Skin of body (tissue), 2 donors: ENCODE results near the gene NKX2-3. TPM values are rescaled to one million over a fixed set of nuclear protein-coding genes. Genes with fewer than 3 reads are reported as not detected.

Source experiments
- DNase-seq: peaks from one replicate; lab custom pipeline; 2025; lab: John Stamatoyannopoulos, UW
- total RNA-seq: library from RNA; depleted of rRNA; stranded (reverse); fragments of >200 nt; gene quantifications from one replicate; pipeline ENCODE4 v1.2.3, GENCODE V29; 2014

NKX2-3 gene
- total RNA-seq, 1 donor from 2014 or later: not detected

GRCh38 chr10:99573790-99574189, 41.0 kb downstream of the NKX2-3 start:
- DNase-seq: no peak

GRCh38 chr10:99579971-99580370, 47.2 kb downstream of the NKX2-3 start:
- DNase-seq: no peak

GRCh38 chr10:99582255-99582770, 49.6 kb downstream of the NKX2-3 start:
- DNase-seq: no peak

DNA sequence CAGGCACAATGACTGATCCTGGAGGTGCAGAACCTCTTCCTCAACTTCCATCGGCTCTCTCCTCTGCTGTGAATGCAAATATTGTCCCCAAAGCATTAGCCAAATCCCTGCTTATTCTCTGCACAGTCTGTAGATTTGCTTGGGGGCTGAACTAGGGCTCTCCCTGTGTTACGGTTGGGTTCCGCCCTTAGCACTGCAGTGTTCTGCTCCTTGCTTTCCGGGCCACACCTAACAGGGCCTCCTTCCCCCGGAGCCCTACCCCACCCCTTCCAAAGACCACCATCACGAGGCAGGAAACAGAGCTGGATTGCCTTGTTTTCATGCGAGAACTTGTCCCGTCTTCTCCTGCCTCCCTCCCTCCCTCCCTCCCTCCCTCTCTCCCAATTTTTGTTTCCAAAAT, 50.9 kb downstream of the NKX2-3 start:
- DNase-seq: no peak

Other genes starting within 250 kb of the NKX2-3 start
- gene CNNM1, start 203.6 kb upstream of the NKX2-3 start, total RNA-seq: 0.20 TPM
- gene GOT1, start 102.3 kb upstream of the NKX2-3 start, total RNA-seq: 15.2 TPM
- 22.8 TPM for gene SLC25A28, start 87.5 kb downstream of the NKX2-3 start, total RNA-seq
- 16.6 TPM for gene ENTPD7, start 126.6 kb downstream of the NKX2-3 start, total RNA-seq
- 28.8 TPM for gene COX15, start 199.2 kb downstream of the NKX2-3 start, total RNA-seq
- gene CUTC, start 199.3 kb downstream of the NKX2-3 start, total RNA-seq: 16.3 TPM
- 2.1 TPM for gene ABCC2, start 249.7 kb downstream of the NKX2-3 start, total RNA-seq